Measurements from ENCODE around the gene ZDHHC18.
A peak's percentile ranks its signal among the peaks of the same experiment; 100 is the strongest.

ZDHHC18 gene

GRCh38 chr1:26827663-26828062 is 1.2 kb downstream of the ZDHHC18 start:
- DNase-seq (ENCODE audit: low read depth): no peak
- peak overlapping the region; percentile 62 for H3K4me3 ChIP-seq (ENCODE audit: low read length)
- TF ChIP-seq CTCF (IDR thresholded peaks at IDR 0.05; ENCODE audit: insufficient read depth, low read depth, low read length, missing control alignments): no peak

GRCh38 chr1:26828411-26828991 is 2.0 kb downstream of the ZDHHC18 start:
- TF ChIP-seq CTCF (IDR thresholded peaks at IDR 0.05; ENCODE audit: insufficient read depth, low read depth, low read length, missing control alignments): no peak
- DNase-seq (ENCODE audit: low read depth): no peak
- H3K4me3 ChIP-seq (ENCODE audit: low read length): peak overlapping the region; percentile 14

- no peak for DNase-seq (ENCODE audit: low read depth)
- no peak overlapping the region for H3K4me3 ChIP-seq (ENCODE audit: low read length)
- TF ChIP-seq CTCF (IDR thresholded peaks at IDR 0.05; ENCODE audit: insufficient read depth, low read depth, low read length, missing control alignments): no peak
Measured at GRCh38 chr1:26829184-26829911, 2.9 kb downstream of the ZDHHC18 start.

- no peak for TF ChIP-seq CTCF (IDR thresholded peaks at IDR 0.05; ENCODE audit: insufficient read depth, low read depth, low read length, missing control alignments)
- DNase-seq (ENCODE audit: low read depth): no peak
- no peak overlapping the region for H3K4me3 ChIP-seq (ENCODE audit: low read length)
Measured at GRCh38 chr1:26831059-26831458, 4.6 kb downstream of the ZDHHC18 start.

- DNase-seq (ENCODE audit: low read depth): peak; percentile 58
- no peak overlapping the region for H3K4me3 ChIP-seq (ENCODE audit: low read length)
- TF ChIP-seq CTCF (IDR thresholded peaks at IDR 0.05; ENCODE audit: insufficient read depth, low read depth, low read length, missing control alignments): no peak
Measured at GRCh38 chr1:26831546-26832248, 5.2 kb downstream of the ZDHHC18 start.

GRCh38 chr1:26832249-26832960 is 5.9 kb downstream of the ZDHHC18 start:
- H3K4me3 ChIP-seq (ENCODE audit: low read length): no peak overlapping the region
- DNase-seq (ENCODE audit: low read depth): no peak
- no peak for TF ChIP-seq CTCF (IDR thresholded peaks at IDR 0.05; ENCODE audit: insufficient read depth, low read depth, low read length, missing control alignments)

Data from epithelial cell of esophagus (primary cell).